ENCODE data around the gene TAF11L11.
"Not testable (repeated sequence)": the region's sequence is repeated elsewhere in the genome, so short reads cannot be mapped to it uniquely, and the experiment has no call there.

The TAF11L11 gene

GRCh38 chr5:17634160-17634559 lies 30.2 kb downstream of the TAF11L11 start, which contains the start of gene TAF11L14:
TSS of gene TAF11L14 (plus strand) at chr5:17634460.
- Mint-ChIP-seq H3K4me1 (no peaks in the 10 kb centered on the region), H3K27ac (ENCODE audit: low read depth) (no peak within 1 kb of the TSS), H3K27me3 (no peaks in the 10 kb centered on the region), H3K4me3 (no peak within 1 kb of the TSS), H3K36me3 (ENCODE audit: insufficient read depth) (peaks cover 2% of the 10 kb centered on the region), H3K9me3 (no peaks in the 10 kb centered on the region)
- no peak for DNase-seq (ENCODE audit: low spot score in 2 of 2)
- ATAC-seq (replicated peaks; ENCODE audit: extremely low read depth, poor library complexity, severe bottlenecking): no peak

DNA sequence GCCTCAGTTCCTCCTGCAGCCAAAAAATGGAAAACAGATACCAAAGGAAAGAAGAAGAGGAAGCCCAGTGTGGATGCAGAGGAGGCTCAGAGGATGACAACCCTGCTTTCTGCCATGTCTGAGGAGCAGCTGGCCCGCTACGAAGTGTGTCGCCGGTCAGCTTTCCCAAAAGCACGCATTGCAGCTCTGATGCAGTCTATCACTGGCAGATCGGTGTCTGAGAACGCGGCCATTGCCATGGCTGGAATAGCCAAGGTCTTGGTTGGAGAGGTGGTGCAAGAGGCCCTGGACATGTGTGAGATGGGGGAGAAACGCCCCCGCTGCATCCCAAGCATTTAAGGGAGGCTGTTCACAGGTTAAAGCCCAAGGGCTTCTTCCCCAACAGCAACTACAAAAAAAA lies 45.2 kb downstream of the TAF11L11 start:
- H3K36me3 Mint-ChIP-seq (ENCODE audit: insufficient read depth); H3K27ac Mint-ChIP-seq (ENCODE audit: low read depth); H3K4me3 Mint-ChIP-seq; H3K27me3 Mint-ChIP-seq; DNase-seq (ENCODE audit: low spot score in 2 of 2); H3K4me1 Mint-ChIP-seq; ATAC-seq (replicated peaks; ENCODE audit: extremely low read depth, poor library complexity, severe bottlenecking): not testable (repeated sequence)
- H3K9me3 Mint-ChIP-seq: peaks cover 25% of the 10 kb centered on the region

DNA sequence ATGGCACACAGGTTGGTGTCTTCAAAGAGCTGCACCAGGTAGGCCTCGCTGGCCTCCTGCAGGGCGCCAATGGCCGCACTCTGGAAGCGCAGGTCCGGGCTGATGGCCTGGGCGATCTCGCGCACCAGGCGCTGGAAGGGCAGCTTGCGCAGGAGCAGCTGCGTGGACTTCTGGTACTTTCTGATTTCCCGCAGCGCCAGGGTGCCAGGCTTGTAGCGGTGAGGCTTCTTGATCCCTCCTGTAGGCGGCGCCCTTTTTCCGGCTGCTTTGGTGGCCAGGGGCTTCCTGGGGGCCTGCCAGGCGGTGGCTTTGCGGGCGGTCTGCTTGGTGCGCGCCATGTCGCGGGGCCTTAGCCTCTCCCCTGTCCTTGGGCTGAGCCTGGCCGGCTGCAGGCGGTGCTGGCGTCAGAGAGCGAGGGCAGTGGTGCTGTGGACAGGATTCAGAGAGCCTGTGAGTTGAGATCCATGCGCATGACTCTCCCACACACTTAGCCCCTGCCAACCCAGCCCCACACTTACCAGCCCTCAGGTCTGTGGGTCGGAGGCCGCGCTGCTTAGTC lies 51.3 kb downstream of the TAF11L11 start:
- DNase-seq (ENCODE audit: low spot score in 2 of 2); H3K27me3 Mint-ChIP-seq; H3K4me3 Mint-ChIP-seq; H3K4me1 Mint-ChIP-seq; ATAC-seq (replicated peaks; ENCODE audit: extremely low read depth, poor library complexity, severe bottlenecking); H3K27ac Mint-ChIP-seq (ENCODE audit: low read depth); H3K36me3 Mint-ChIP-seq (ENCODE audit: insufficient read depth): not testable (repeated sequence)
- H3K9me3 Mint-ChIP-seq: peaks cover 17% of the 10 kb centered on the region
